ENCODE measurements around the gene BRD7.
"Not testable (repeated sequence)": the region's sequence is repeated elsewhere in the genome, so short reads cannot be mapped to it uniquely, and the experiment has no call there.

BRD7 gene

GRCh38 chr16:50354629-50355456 is 13.9 kb downstream of the BRD7 start:
- DNase-seq: peak; percentile 11

GRCh38 chr16:50354082-50354481 is 14.7 kb downstream of the BRD7 start:
- no peak for DNase-seq

- DNase-seq: no peak
These were observed 16.8 kb downstream of the BRD7 start for GRCh38 chr16:50351952-50352351.

GRCh38 chr16:50351116-50351515 is 17.7 kb downstream of the BRD7 start:
- DNase-seq: no peak

- not testable (repeated sequence) for DNase-seq
These were observed 23.6 kb downstream of the BRD7 start for GRCh38 chr16:50345210-50345609.

- not testable (repeated sequence) for DNase-seq
These were observed 25.2 kb downstream of the BRD7 start for GRCh38 chr16:50343566-50343965.

- no peak for DNase-seq
These were observed 28.2 kb downstream of the BRD7 start for GRCh38 chr16:50340578-50340977.

- DNase-seq: no peak
These were observed 30.2 kb downstream of the BRD7 start for GRCh38 chr16:50338371-50339231.

GRCh38 chr16:50336884-50337283 is 31.9 kb downstream of the BRD7 start:
- DNase-seq: no peak

- DNase-seq: no peak
These were observed 33.4 kb downstream of the BRD7 start for GRCh38 chr16:50335196-50335958.

GRCh38 chr16:50334106-50334975 is 34.4 kb downstream of the BRD7 start:
- no peak for DNase-seq

- DNase-seq: no peak
These were observed 36.2 kb downstream of the BRD7 start for GRCh38 chr16:50332599-50332998.

GRCh38 chr16:50331570-50331969 is 37.2 kb downstream of the BRD7 start:
- DNase-seq: no peak

- DNase-seq: no peak
These were observed 39.2 kb downstream of the BRD7 start for GRCh38 chr16:50329446-50330189.

- DNase-seq: no peak
These were observed 41.8 kb downstream of the BRD7 start for GRCh38 chr16:50326835-50327465.

GRCh38 chr16:50326264-50326663 is 42.5 kb downstream of the BRD7 start:
- no peak for DNase-seq

- no peak for DNase-seq
These were observed 44.4 kb downstream of the BRD7 start for GRCh38 chr16:50324345-50324744.

- DNase-seq: no peak
These were observed 45.3 kb downstream of the BRD7 start for GRCh38 chr16:50323335-50324011.

- DNase-seq: no peak
These were observed 46.5 kb downstream of the BRD7 start for GRCh38 chr16:50322333-50322732.

GRCh38 chr16:50320310-50320709 is 48.5 kb downstream of the BRD7 start:
- no peak for DNase-seq
